Loucy (cell line): ENCODE measurements around the gene LMO7.

Source experiments
- H2AFZ ChIP-seq: fragments of 200-600 bp; sonication (generic); 2 replicates; pipeline ENCODE4 v1.6.0; 2016; ENCODE audit warnings: antibody characterized with exemption, mild to moderate bottlenecking, low read length, moderate library complexity
- H3F3A ChIP-seq: fragments of 200-600 bp; 2 replicates; pipeline ENCODE4 v1.6.0; 2016; ENCODE audit warnings: antibody characterized with exemption, low read depth, mild to moderate bottlenecking
- H3K27me3 ChIP-seq: fragments of 200-600 bp; sonication (generic); 2 replicates; pipeline ENCODE4 v1.6.1; 2014; ENCODE audit warnings: low read length, mild to moderate bottlenecking; ENCODE audit not compliant: insufficient read depth, poor library complexity, severe bottlenecking
- H3K36me3 ChIP-seq: fragments of 200-600 bp; sonication (generic); 2 replicates; pipeline ENCODE4 v1.6.1; 2016; ENCODE audit warnings: low read length; ENCODE audit not compliant: insufficient read depth
- H3K4me1 ChIP-seq: fragments of 200-600 bp; sonication (generic); 2 replicates; pipeline ENCODE4 v1.5.1; 2014; ENCODE audit warnings: low read length, mild to moderate bottlenecking; ENCODE audit not compliant: insufficient read depth, poor library complexity, severe bottlenecking
- H3K4me2 ChIP-seq: fragments of 200-600 bp; sonication (generic); 2 replicates; pipeline ENCODE4 v1.6.0; 2014; ENCODE audit warnings: antibody characterized with exemption, low read length, low read depth, mild to moderate bottlenecking; ENCODE audit not compliant: poor library complexity, severe bottlenecking
- H3K4me3 ChIP-seq: fragments of 200-600 bp; sonication (generic); 2 replicates; pipeline ENCODE4 v1.5.1; 2014; ENCODE audit warnings: low read length, mild to moderate bottlenecking, mixed read lengths; ENCODE audit not compliant: poor library complexity, severe bottlenecking
- H3K79me2 ChIP-seq: fragments of 200-600 bp; sonication (generic); 2 replicates; pipeline ENCODE4 v1.6.1; 2014; ENCODE audit warnings: low read length; ENCODE audit not compliant: insufficient read depth
- H3K9ac ChIP-seq: fragments of 200-600 bp; sonication (generic); 2 replicates; pipeline ENCODE4 v1.6.0; 2014; ENCODE audit warnings: mild to moderate bottlenecking, low read depth, low read length, moderate library complexity; ENCODE audit not compliant: poor library complexity, severe bottlenecking
- H3K9me2 ChIP-seq: fragments of 200-600 bp; sonication (generic); replicated peaks from 2 replicates; pipeline ENCODE4 v1.6.1; 2016; ENCODE audit warnings: low read depth, low read length, mixed read lengths
- H3K9me3 ChIP-seq: fragments of 200-600 bp; sonication (generic); 2 replicates; pipeline ENCODE4 v1.6.1; 2014; ENCODE audit warnings: mild to moderate bottlenecking, antibody characterized with exemption, low read length, low read depth; ENCODE audit not compliant: insufficient read depth
- H4K20me1 ChIP-seq: fragments of 200-600 bp; sonication (generic); 2 replicates; pipeline ENCODE4 v1.6.0; 2014; ENCODE audit warnings: antibody characterized with exemption, low read length, mild to moderate bottlenecking; ENCODE audit not compliant: insufficient read depth, poor library complexity, severe bottlenecking
- CTCF ChIP-seq: fragments of 200-600 bp; sonication (generic); conservative IDR thresholded peaks from 2 replicates; pipeline ENCODE4 v1.5.1; 2014; ENCODE audit warnings: mild to moderate bottlenecking, antibody characterized with exemption, low read length
- EZH2phosphoT487 ChIP-seq: fragments of 200-600 bp; IDR thresholded peaks from 2 replicates; pipeline ENCODE4 v1.6.1; 2018; ENCODE audit warnings: antibody characterized with exemption, mild to moderate bottlenecking, moderate library complexity, borderline replicate concordance

The LMO7 gene

GRCh38 chr13:75787249-75787928, 151.3 kb downstream of the LMO7 start:
- H3K9me3 ChIP-seq = no peaks in the 10 kb centered on the region
- H4K20me1 ChIP-seq = no peaks in the 10 kb centered on the region
- no peaks in the 10 kb centered on the region for H3K36me3 ChIP-seq
- H3K9me2 ChIP-seq = no peaks in the 10 kb centered on the region
- no peak overlapping the region for H3K9ac ChIP-seq
- no peak overlapping the region for H3K4me3 ChIP-seq
- H3F3A ChIP-seq = no peaks in the 10 kb centered on the region
- no peaks in the 10 kb centered on the region for H3K79me2 ChIP-seq
- no peak overlapping the region for H3K4me2 ChIP-seq
- no peak overlapping the region for H2AFZ ChIP-seq
- TF ChIP-seq CTCF (no peak), EZH2phosphoT487 (no peak)
- no peaks in the 10 kb centered on the region for H3K4me1 ChIP-seq
- no peaks in the 10 kb centered on the region for H3K27me3 ChIP-seq

DNA sequence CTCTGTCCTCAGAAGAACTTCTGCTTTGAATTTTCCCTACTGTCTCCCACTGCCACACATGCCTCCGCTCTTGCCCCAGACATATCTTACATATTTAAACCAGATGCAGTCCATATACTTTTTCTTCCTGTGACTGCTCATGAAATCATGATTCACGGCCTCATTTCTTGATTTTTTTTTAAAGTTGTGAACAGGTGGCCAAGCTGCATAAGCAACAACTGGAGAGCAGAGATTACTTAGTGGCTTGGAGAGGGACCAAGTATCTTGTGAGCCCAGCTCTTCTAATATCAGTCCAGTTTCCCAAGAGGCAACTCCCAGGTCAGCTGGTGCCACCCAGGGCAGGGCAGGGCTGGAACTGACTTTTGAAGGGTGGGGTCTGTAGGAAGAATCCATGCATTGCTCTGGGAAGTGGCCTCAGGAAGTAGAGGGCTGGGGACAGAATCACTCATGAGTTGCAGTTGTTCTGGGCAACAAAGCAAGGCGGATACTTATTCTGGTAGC, 152.4 kb downstream of the LMO7 start:
- Histone ChIP-seq H3K79me2 (no peaks in the 10 kb centered on the region), H3K4me2 (no peak overlapping the region), H3K9me2 (no peaks in the 10 kb centered on the region), H3K4me1 (no peaks in the 10 kb centered on the region), H3K27me3 (no peaks in the 10 kb centered on the region), H3F3A (no peaks in the 10 kb centered on the region), H2AFZ (no peak overlapping the region), H3K36me3 (no peaks in the 10 kb centered on the region), H3K9ac (no peak overlapping the region), H4K20me1 (no peaks in the 10 kb centered on the region), H3K4me3 (no peak overlapping the region), H3K9me3 (no peaks in the 10 kb centered on the region)
- TF ChIP-seq EZH2phosphoT487 (no peak), CTCF (no peak)

- H3K9ac ChIP-seq = no peak overlapping the region
These were observed 153.5 kb downstream of the LMO7 start for GRCh38 chr13:75789451-75790197.

More at GRCh38 chr13:75789451-75790197, 153.5 kb downstream of the LMO7 start:
- TF ChIP-seq EZH2phosphoT487 (no peak), CTCF (no peak)
- Histone ChIP-seq H3K4me3 (no peak overlapping the region), H3K36me3 (no peaks in the 10 kb centered on the region), H3K4me1 (no peaks in the 10 kb centered on the region), H3K9me2 (no peaks in the 10 kb centered on the region), H3K9me3 (no peaks in the 10 kb centered on the region), H3K4me2 (no peak overlapping the region), H3F3A (no peaks in the 10 kb centered on the region), H2AFZ (no peak overlapping the region), H3K27me3 (no peaks in the 10 kb centered on the region), H4K20me1 (no peaks in the 10 kb centered on the region), H3K79me2 (no peaks in the 10 kb centered on the region)
